CD4-positive, alpha-beta T cell (primary cell): ENCODE results near the gene HMGN1. TPM values are rescaled to one million over a fixed set of nuclear protein-coding genes. Genes with fewer than 3 reads are reported as not detected.

Experiments
- ATAC-seq: fragments of 200-7000 bp; cut with Tn5 transposase; one replicate; pipeline ENCODE4 v1.10.0; 2022; ENCODE audit warnings: mild to moderate bottlenecking; ENCODE audit not compliant: poor library complexity
- CTCF ChIA-PET: fragments of 350-600 bp; sonication (Branson Sonifier 250); formaldehyde crosslinking; loops from one replicate; lab custom pipeline; 2021; ENCODE audit warnings: antibody characterized with exemption, inconsistent platforms; lab: Charles Lee
- POLR2A ChIA-PET: fragments of 350-600 bp; sonication (Branson Sonifier 250); formaldehyde crosslinking; loops from one replicate; lab custom pipeline; 2021; ENCODE audit warnings: antibody characterized with exemption, inconsistent platforms; lab: Charles Lee
- DNase-seq, 14 experiments: peaks; one replicate each; pipeline ENCODE4 v3.0.0-alpha.2; 2013 to 2020; ENCODE audit warnings: mixed read lengths in 2 of 14
- H3K27ac ChIP-seq, 2 donors: one replicate each; pipeline versions ENCODE4 v1.5.1 to v1.7.0; 2013; ENCODE audit warnings: low read length in 2 of 2, low read depth in 1 of 2, mild to moderate bottlenecking in 1 of 2
- H3K27me3 ChIP-seq, 2 experiments: 1 replicate in 1 of 2; 2 replicates in 1 of 2; pipeline versions ENCODE4 v1.6.1 to v1.7.0; 2013; ENCODE audit warnings: low read length in 2 of 2, control low read depth in 1 of 2, mild to moderate bottlenecking in 1 of 2, moderate library complexity in 1 of 2; ENCODE audit not compliant: insufficient read depth in 2 of 2, control insufficient read depth in 1 of 2
- H3K36me3 ChIP-seq: one replicate; pipeline ENCODE4 v1.6.1; 2013; ENCODE audit warnings: low read length, control low read depth; ENCODE audit not compliant: insufficient read depth
- H3K4me1 ChIP-seq: one replicate; pipeline ENCODE4 v1.6.1; 2013; ENCODE audit warnings: low read length, control low read depth; ENCODE audit not compliant: insufficient read depth
- H3K4me3 ChIP-seq: one replicate; pipeline ENCODE4 v1.5.1; 2013; ENCODE audit warnings: mild to moderate bottlenecking, low read length, moderate library complexity
- H3K9me3 ChIP-seq, 2 experiments: 1 replicate in 1 of 2; 2 replicates in 1 of 2; pipeline versions ENCODE4 v1.6.1 to v1.7.0; 2013; ENCODE audit warnings: low read length in 2 of 2, mild to moderate bottlenecking in 2 of 2, control low read depth in 1 of 2, moderate library complexity in 1 of 2; ENCODE audit not compliant: control insufficient read depth in 1 of 2, insufficient read depth in 1 of 2
- H3K27ac Mint-ChIP-seq: one replicate; pipeline ENCODE4 v1.8.0; 2020; ENCODE audit warnings: mixed read lengths
- H3K27me3 Mint-ChIP-seq: one replicate; pipeline ENCODE4 v1.8.0; 2021; ENCODE audit warnings: mixed read lengths
- H3K36me3 Mint-ChIP-seq: one replicate; pipeline ENCODE4 v1.8.0; 2021; ENCODE audit warnings: low read depth, mixed read lengths
- H3K4me1 Mint-ChIP-seq: one replicate; pipeline ENCODE4 v1.8.0; 2021; ENCODE audit warnings: low read depth, mixed read lengths
- H3K4me3 Mint-ChIP-seq: one replicate; pipeline ENCODE4 v1.8.0; 2020; ENCODE audit warnings: mild to moderate bottlenecking, mixed read lengths
- H3K9me3 Mint-ChIP-seq: one replicate; pipeline ENCODE4 v1.8.0; 2020; ENCODE audit warnings: mixed read lengths
- intact Hi-C, 2 experiments: fragments of 100-400 bp; cut with DNase I in 1 of 2; cut with micrococcal nuclease in 1 of 2; formaldehyde crosslinking; loops; one replicate each; pipeline versions ENCODE4 v1.15.1 to v1.9.0; 2023 to 2025; cut with DNase I, micrococcal nuclease
- total RNA-seq, 174 experiments: library from RNA in 2 of 174; stranded (reverse) in 2 of 174; gene quantifications; one replicate each; pipeline ENCODE4 v1.2.3 and lab custom pipeline; 2021 to 2026
- TF ChIP-seq, protein P1 (sequence below): fragments of 200-600 bp; IDR thresholded peaks from one replicate; pipeline ENCODE4 v1.8.0; 2022; ENCODE audit warnings: antibody characterized with exemption, mild to moderate bottlenecking

The HMGN1 gene
- total RNA-seq, 2 experiments from 2014 or later = 256 to 262 TPM

DNA sequence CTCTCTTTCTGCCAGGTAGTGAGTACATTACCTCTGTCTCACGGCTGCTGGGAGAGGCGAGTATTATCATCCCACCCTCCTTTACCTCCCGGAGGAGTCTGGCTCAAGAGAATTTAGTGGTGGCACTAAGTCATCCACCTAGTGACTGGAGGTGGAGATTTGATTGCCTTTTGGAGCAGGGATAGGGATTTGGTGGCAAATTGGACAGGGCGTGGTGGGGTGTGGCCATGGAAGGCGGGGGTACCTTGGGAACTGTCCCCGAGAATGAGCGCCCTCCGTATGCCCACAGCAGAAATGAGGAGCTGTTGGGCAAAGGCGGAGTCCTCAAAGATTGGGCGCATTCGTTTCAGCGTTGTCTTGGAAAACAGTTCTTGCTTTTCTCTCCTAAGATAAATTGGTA is 32.1 kb upstream of the HMGN1 start:
- Mint-ChIP-seq H3K4me1 (peaks cover 36% of the 10 kb centered on the region), H3K27ac (peak overlapping the region; percentile 88), H3K4me3 (peak overlapping the region; percentile 93), H3K9me3 (no peaks in the 10 kb centered on the region), H3K36me3 (peaks cover 7% of the 10 kb centered on the region), H3K27me3 (no peaks in the 10 kb centered on the region)
- H3K4me3 ChIP-seq = peak overlapping the region; percentile 98
- H3K36me3 ChIP-seq = peaks cover 6% of the 10 kb centered on the region
- intact Hi-C loops = loop anchor here (2.0 to 10.0 kb wide), 3 partner anchors 32 to 646 kb away; partner anchors contain the start of genes ETS2 (in 1 of the 2) and HMGN1 (in 1 of the 2)
- no peaks in the 10 kb centered on the region for H3K9me3 ChIP-seq
- DNase-seq (no peak), ATAC-seq (no peak)
- ChIA-PET POLR2A (interaction anchor here (1.2 to 2.0 kb wide), 3 partner anchors 32 to 68 kb away, joined by 3 to 23 read pairs (median 19); partner anchors contain the start of genes BRWD1 and HMGN1), CTCF (interaction anchor here (1.3 kb wide), 1 partner anchor 67 kb away, joined by 3 read pairs; no protein-coding TSS in a partner anchor)
- H3K4me1 ChIP-seq = peaks cover 23% of the 10 kb centered on the region
- H3K27ac ChIP-seq = peak overlapping the region; percentile 75 to 85
- TF ChIP-seq, protein P1, sequence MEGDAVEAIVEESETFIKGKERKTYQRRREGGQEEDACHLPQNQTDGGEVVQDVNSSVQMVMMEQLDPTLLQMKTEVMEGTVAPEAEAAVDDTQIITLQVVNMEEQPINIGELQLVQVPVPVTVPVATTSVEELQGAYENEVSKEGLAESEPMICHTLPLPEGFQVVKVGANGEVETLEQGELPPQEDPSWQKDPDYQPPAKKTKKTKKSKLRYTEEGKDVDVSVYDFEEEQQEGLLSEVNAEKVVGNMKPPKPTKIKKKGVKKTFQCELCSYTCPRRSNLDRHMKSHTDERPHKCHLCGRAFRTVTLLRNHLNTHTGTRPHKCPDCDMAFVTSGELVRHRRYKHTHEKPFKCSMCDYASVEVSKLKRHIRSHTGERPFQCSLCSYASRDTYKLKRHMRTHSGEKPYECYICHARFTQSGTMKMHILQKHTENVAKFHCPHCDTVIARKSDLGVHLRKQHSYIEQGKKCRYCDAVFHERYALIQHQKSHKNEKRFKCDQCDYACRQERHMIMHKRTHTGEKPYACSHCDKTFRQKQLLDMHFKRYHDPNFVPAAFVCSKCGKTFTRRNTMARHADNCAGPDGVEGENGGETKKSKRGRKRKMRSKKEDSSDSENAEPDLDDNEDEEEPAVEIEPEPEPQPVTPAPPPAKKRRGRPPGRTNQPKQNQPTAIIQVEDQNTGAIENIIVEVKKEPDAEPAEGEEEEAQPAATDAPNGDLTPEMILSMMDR = no peak
- peaks cover 0 to 2% of the 10 kb centered on the region in 2 experiments for H3K27me3 ChIP-seq

DNA sequence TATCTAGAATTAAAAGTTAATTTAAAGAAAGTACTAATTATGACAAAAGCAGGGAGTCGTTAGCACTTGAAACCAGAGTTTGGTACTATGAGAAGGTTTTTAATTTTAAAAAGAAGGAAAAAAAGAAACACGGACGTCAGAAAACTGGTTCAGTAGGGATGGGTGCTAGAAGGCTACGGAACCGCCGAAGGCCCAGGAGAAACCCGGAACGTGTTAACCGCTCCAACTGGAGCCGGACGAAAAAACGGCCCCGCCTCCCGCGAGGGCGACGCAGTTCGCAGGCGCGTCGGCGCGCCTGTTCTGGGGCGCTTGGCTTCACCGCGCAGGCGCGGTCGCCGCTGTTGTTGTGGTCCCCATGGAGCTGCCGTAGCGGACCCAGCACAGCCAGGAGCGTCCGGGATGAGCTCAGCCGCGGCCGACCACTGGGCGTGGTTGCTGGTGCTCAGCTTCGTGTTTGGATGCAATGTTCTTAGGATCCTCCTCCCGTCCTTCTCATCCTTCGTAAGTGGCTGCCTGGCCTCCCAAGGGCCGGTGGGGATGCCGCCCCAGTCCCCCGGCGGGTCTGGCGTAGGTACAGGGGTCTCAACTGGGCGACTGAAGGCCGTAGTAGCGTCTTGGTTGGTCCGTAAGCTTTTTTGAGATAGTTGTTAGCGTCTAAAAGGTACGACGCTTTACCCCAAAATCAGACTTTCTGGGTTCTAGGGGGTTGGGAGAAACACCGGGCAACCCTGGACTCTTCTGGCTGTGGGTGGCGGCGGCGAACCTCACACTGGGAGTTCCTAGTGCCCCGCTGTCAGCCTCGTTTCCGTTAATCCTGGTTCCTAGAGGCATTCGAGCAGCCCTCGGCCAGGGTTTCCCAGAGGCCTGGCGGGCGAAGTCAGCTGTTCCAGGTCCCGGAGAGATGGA is 31.4 kb upstream of the HMGN1 start:
- Histone ChIP-seq H3K4me3 (peak overlapping the region; percentile 98), H3K27ac (peak overlapping the region; percentile 75 to 85), H3K9me3 (no peaks in the 10 kb centered on the region), H3K4me1 (peaks cover 17% of the 10 kb centered on the region), H3K27me3 (peaks cover 0 to 2% of the 10 kb centered on the region in 2 experiments), H3K36me3 (peaks cover 4% of the 10 kb centered on the region)
- ChIA-PET CTCF (interaction anchor here (1.0 to 1.5 kb wide), 3 partner anchors 31 to 66 kb away, joined by 3 to 4 read pairs (median 3); partner anchors contain the start of gene HMGN1), POLR2A (interaction anchor here (0.5 to 2.0 kb wide), 6 partner anchors 31 to 613 kb away, joined by 3 to 23 read pairs (median 6); partner anchors contain the start of genes BRWD1, HMGN1 and PSMG1)
- Mint-ChIP-seq H3K4me1 (peaks cover 33% of the 10 kb centered on the region), H3K27ac (peak overlapping the region; percentile 88), H3K27me3 (no peaks in the 10 kb centered on the region), H3K9me3 (no peaks in the 10 kb centered on the region), H3K4me3 (peak overlapping the region; percentile 93), H3K36me3 (peaks cover 7% of the 10 kb centered on the region)
- ATAC-seq (peak; percentile 97), DNase-seq (peak; percentile 75 to 95 (median 86))
- TF ChIP-seq, protein P1 = no peak
- intact Hi-C loops = loop anchor here (2.0 to 10.0 kb wide), 4 partner anchors 29 to 645 kb away; partner anchors contain the start of genes ETS2 (in 1 of the 2) and HMGN1 (in 1 of the 2)

DNA sequence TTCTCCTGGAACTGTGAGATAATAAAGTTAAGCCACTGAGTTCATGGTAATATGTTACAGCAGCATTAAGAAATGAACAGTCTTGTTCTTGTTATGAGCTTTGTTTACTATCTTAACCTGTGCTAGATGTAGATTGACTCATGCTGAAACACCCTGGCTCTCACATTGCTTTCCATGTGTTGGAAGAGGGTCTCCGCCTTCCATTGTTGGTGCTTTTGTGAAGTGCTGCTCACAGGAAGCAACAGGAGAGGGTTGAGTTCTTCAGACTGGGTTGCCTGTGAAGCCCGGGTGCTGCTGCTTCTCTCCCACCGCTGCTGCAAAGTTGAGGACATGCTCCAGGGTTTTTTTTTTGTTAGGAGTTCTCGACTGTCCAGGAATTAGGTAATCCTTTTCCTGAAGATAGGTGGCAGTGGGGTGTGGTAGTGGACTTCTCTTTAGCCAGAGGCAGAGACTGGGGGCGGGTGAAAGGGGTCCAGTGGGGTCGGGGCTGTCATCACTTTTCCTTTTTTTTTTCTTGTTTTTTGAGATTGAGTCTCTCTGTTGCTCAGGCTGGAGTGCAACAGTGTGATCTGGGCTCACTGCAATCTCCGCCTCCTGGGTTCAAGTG is 28.7 kb upstream of the HMGN1 start:
- intact Hi-C loops = loop anchor here in 1 of 2 experiments (2.0 kb wide), 1 partner anchor 27 kb away; no protein-coding TSS in a partner anchor
- DNase-seq (no peak), ATAC-seq (no peak)
- CTCF ChIA-PET = no interaction called here
- peaks cover 0 to 2% of the 10 kb centered on the region in 2 experiments for H3K27me3 ChIP-seq
- peaks cover 11% of the 10 kb centered on the region for H3K4me1 ChIP-seq
- Mint-ChIP-seq H3K27me3 (no peaks in the 10 kb centered on the region), H3K4me1 (peaks cover 24% of the 10 kb centered on the region), H3K27ac (no peak overlapping the region), H3K9me3 (no peaks in the 10 kb centered on the region), H3K36me3 (peaks cover 7% of the 10 kb centered on the region), H3K4me3 (peak overlapping the region; percentile 38)
- no peak overlapping the region for H3K4me3 ChIP-seq
- no peak overlapping the region for H3K27ac ChIP-seq
- no peaks in the 10 kb centered on the region for H3K9me3 ChIP-seq
- TF ChIP-seq, protein P1 = no peak
- H3K36me3 ChIP-seq = no peaks in the 10 kb centered on the region
- POLR2A ChIA-PET = no interaction called here
